WTC11 (cell line): ENCODE results near the gene PLEKHG5. TPM values are rescaled to one million over a fixed set of nuclear protein-coding genes. Genes with fewer than 3 reads are reported as not detected.

Experiments
- ATAC-seq: fragments of 200-7000 bp; cut with Tn5 transposase; 2 replicates; pipeline ENCODE4 v1.10.0; 2021; ENCODE audit warnings: mild to moderate bottlenecking, moderate library complexity
- CTCF ChIA-PET: fragments of 300-600 bp; sonication (Branson Sonifier 250); formaldehyde crosslinking; loops from one replicate; lab custom pipeline; 2021; ENCODE audit warnings: antibody characterized with exemption; lab: Charles Lee
- POLR2A ChIA-PET: fragments of 350-600 bp; sonication (Branson Sonifier 250); formaldehyde crosslinking; loops from one replicate; lab custom pipeline; 2021; ENCODE audit warnings: antibody characterized with exemption; lab: Charles Lee
- DNase-seq: peaks from one replicate; pipeline ENCODE4 v3.0.0; 2021; ENCODE audit warnings: low spot score
- H3K27ac Mint-ChIP-seq: 2 replicates; pipeline ENCODE4 v1.8.0; 2021; ENCODE audit warnings: mixed read lengths
- H3K27me3 Mint-ChIP-seq: 2 replicates; pipeline ENCODE4 v1.8.0; 2021; ENCODE audit warnings: low read depth, mild to moderate bottlenecking, moderate library complexity, mixed read lengths
- H3K36me3 Mint-ChIP-seq: 2 replicates; pipeline ENCODE4 v1.8.0; 2021; ENCODE audit warnings: mixed read lengths
- H3K4me1 Mint-ChIP-seq: 2 replicates; pipeline ENCODE4 v1.8.0; 2022; ENCODE audit warnings: mixed read lengths
- H3K4me3 Mint-ChIP-seq: 2 replicates; pipeline ENCODE4 v1.8.0; 2021; ENCODE audit warnings: mild to moderate bottlenecking, moderate library complexity, mixed read lengths
- H3K9me3 Mint-ChIP-seq: 2 replicates; pipeline ENCODE4 v1.8.0; 2021; ENCODE audit warnings: mixed read lengths
- AFF4 ChIP-seq: sonication (generic); formaldehyde crosslinking; IDR thresholded peaks from 2 replicates; pipeline ENCODE4 v1.8.1; 2023; ENCODE audit warnings: mild to moderate bottlenecking, missing genetic modification reagents, borderline replicate concordance
- ATF6 ChIP-seq: sonication (generic); formaldehyde crosslinking; IDR thresholded peaks from 2 replicates; pipeline ENCODE4 v1.8.1; 2023; ENCODE audit warnings: mild to moderate bottlenecking, missing genetic modification reagents
- CREM ChIP-seq: sonication (generic); formaldehyde crosslinking; IDR thresholded peaks from 2 replicates; pipeline ENCODE4 v1.8.1; 2022; ENCODE audit warnings: mild to moderate bottlenecking, missing genetic modification reagents, moderate library complexity
- EMX1 ChIP-seq: fragments of 250-450 bp; sonication (Bioruptor Pico); IDR thresholded peaks from 2 replicates; pipeline ENCODE4 v1.8.0; 2021; ENCODE audit warnings: mild to moderate bottlenecking
- ESRRA ChIP-seq: sonication (generic); formaldehyde crosslinking; IDR thresholded peaks from 2 replicates; pipeline ENCODE4 v1.8.1; 2022; ENCODE audit warnings: mild to moderate bottlenecking, missing genetic modification reagents, borderline replicate concordance
- FOXJ3 ChIP-seq: sonication (generic); formaldehyde crosslinking; IDR thresholded peaks from 2 replicates; pipeline ENCODE4 v1.9.0; 2021; ENCODE audit warnings: missing genetic modification reagents, mild to moderate bottlenecking, borderline replicate concordance
- GABPB1 ChIP-seq: sonication (generic); formaldehyde crosslinking; IDR thresholded peaks from 2 replicates; pipeline ENCODE4 v1.8.1; 2023; ENCODE audit warnings: mild to moderate bottlenecking, missing genetic modification reagents
- HMGA2 ChIP-seq: fragments of 250-450 bp; sonication (Bioruptor Pico); IDR thresholded peaks from 2 replicates; pipeline ENCODE4 v1.4.0; 2021; ENCODE audit warnings: mild to moderate bottlenecking, moderate library complexity
- JUN ChIP-seq: sonication (generic); formaldehyde crosslinking; IDR thresholded peaks from 2 replicates; pipeline ENCODE4 v1.8.0; 2023; ENCODE audit warnings: mild to moderate bottlenecking, missing genetic modification reagents
- KAT7 ChIP-seq: sonication (generic); formaldehyde crosslinking; IDR thresholded peaks from 2 replicates; pipeline ENCODE4 v1.8.1; 2023; ENCODE audit warnings: missing genetic modification reagents, mild to moderate bottlenecking, borderline replicate concordance
- SMAD3 ChIP-seq: sonication (generic); formaldehyde crosslinking; IDR thresholded peaks from 2 replicates; pipeline ENCODE4 v1.8.0; 2022; ENCODE audit warnings: missing genetic modification reagents, mild to moderate bottlenecking, borderline replicate concordance
- TEAD4 ChIP-seq: sonication (generic); formaldehyde crosslinking; IDR thresholded peaks from 2 replicates; pipeline ENCODE4 v1.8.0; 2022; ENCODE audit warnings: mild to moderate bottlenecking, missing genetic modification reagents
- ZBTB21 ChIP-seq: sonication (generic); formaldehyde crosslinking; IDR thresholded peaks from 2 replicates; pipeline ENCODE4 v1.8.1; 2023; ENCODE audit warnings: mild to moderate bottlenecking, missing genetic modification reagents, borderline replicate concordance
- total RNA-seq: library from RNA; stranded (reverse); gene quantifications from 3 replicates; pipeline ENCODE4 v1.2.3, GENCODE V29; 2021
- TF ChIP-seq, protein P1 (sequence below): sonication (generic); formaldehyde crosslinking; IDR thresholded peaks from 2 replicates; pipeline ENCODE4 v1.8.0; 2022; ENCODE audit warnings: mild to moderate bottlenecking, missing genetic modification reagents
- TF ChIP-seq, protein P2 (sequence below): sonication (generic); formaldehyde crosslinking; IDR thresholded peaks from 2 replicates; pipeline ENCODE4 v1.8.0; 2022; ENCODE audit warnings: mild to moderate bottlenecking, missing genetic modification reagents
- TF ChIP-seq, protein P3 (sequence below): fragments of 250-450 bp; sonication (Bioruptor Pico); IDR thresholded peaks from 2 replicates; pipeline ENCODE4 v1.9.0; 2021; ENCODE audit warnings: mild to moderate bottlenecking
- TF ChIP-seq, protein P4 (sequence below): fragments of 250-450 bp; sonication (Bioruptor Pico); conservative IDR thresholded peaks from 2 replicates; pipeline ENCODE4 v1.9.0; 2021; ENCODE audit warnings: mild to moderate bottlenecking
- TF ChIP-seq, protein P5 (sequence below): fragments of 250-450 bp; sonication (Bioruptor Pico); IDR thresholded peaks from 2 replicates; pipeline ENCODE4 v1.9.0; 2021; ENCODE audit warnings: mild to moderate bottlenecking
- TF ChIP-seq, protein P6 (sequence below): sonication (generic); formaldehyde crosslinking; IDR thresholded peaks from 2 replicates; pipeline ENCODE4 v1.8.1; 2023; ENCODE audit warnings: mild to moderate bottlenecking, missing genetic modification reagents, moderate library complexity

Gene PLEKHG5
- total RNA-seq, 1 experiment from 2014 or later: 27.5 TPM

- TF ChIP-seq, protein P1, sequence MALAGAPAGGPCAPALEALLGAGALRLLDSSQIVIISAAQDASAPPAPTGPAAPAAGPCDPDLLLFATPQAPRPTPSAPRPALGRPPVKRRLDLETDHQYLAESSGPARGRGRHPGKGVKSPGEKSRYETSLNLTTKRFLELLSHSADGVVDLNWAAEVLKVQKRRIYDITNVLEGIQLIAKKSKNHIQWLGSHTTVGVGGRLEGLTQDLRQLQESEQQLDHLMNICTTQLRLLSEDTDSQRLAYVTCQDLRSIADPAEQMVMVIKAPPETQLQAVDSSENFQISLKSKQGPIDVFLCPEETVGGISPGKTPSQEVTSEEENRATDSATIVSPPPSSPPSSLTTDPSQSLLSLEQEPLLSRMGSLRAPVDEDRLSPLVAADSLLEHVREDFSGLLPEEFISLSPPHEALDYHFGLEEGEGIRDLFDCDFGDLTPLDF (CRISPR knock-in tag): no peak
- TF ChIP-seq, protein P2, sequence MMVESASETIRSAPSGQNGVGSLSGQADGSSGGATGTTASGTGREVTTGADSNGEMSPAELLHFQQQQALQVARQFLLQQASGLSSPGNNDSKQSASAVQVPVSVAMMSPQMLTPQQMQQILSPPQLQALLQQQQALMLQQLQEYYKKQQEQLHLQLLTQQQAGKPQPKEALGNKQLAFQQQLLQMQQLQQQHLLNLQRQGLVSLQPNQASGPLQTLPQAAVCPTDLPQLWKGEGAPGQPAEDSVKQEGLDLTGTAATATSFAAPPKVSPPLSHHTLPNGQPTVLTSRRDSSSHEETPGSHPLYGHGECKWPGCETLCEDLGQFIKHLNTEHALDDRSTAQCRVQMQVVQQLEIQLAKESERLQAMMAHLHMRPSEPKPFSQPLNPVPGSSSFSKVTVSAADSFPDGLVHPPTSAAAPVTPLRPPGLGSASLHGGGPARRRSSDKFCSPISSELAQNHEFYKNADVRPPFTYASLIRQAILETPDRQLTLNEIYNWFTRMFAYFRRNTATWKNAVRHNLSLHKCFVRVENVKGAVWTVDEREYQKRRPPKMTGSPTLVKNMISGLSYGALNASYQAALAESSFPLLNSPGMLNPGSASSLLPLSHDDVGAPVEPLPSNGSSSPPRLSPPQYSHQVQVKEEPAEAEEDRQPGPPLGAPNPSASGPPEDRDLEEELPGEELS (CRISPR knock-in tag): no peak
- no peak for TF ChIP-seq HMGA2 (CRISPR knock-in tag)
- no peak for TF ChIP-seq FOXJ3 (CRISPR knock-in tag)
- TF ChIP-seq EMX1 (CRISPR knock-in tag): no peak
- TF ChIP-seq CREM (CRISPR knock-in tag): no peak
- TF ChIP-seq, protein P3, sequence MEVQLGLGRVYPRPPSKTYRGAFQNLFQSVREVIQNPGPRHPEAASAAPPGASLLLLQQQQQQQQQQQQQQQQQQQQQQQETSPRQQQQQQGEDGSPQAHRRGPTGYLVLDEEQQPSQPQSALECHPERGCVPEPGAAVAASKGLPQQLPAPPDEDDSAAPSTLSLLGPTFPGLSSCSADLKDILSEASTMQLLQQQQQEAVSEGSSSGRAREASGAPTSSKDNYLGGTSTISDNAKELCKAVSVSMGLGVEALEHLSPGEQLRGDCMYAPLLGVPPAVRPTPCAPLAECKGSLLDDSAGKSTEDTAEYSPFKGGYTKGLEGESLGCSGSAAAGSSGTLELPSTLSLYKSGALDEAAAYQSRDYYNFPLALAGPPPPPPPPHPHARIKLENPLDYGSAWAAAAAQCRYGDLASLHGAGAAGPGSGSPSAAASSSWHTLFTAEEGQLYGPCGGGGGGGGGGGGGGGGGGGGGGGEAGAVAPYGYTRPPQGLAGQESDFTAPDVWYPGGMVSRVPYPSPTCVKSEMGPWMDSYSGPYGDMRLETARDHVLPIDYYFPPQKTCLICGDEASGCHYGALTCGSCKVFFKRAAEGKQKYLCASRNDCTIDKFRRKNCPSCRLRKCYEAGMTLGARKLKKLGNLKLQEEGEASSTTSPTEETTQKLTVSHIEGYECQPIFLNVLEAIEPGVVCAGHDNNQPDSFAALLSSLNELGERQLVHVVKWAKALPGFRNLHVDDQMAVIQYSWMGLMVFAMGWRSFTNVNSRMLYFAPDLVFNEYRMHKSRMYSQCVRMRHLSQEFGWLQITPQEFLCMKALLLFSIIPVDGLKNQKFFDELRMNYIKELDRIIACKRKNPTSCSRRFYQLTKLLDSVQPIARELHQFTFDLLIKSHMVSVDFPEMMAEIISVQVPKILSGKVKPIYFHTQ (CRISPR knock-in tag): no peak
Observed at GRCh38 chr1:6495041-6495441, 3.6 kb upstream of the PLEKHG5 start (continued).

DNA sequence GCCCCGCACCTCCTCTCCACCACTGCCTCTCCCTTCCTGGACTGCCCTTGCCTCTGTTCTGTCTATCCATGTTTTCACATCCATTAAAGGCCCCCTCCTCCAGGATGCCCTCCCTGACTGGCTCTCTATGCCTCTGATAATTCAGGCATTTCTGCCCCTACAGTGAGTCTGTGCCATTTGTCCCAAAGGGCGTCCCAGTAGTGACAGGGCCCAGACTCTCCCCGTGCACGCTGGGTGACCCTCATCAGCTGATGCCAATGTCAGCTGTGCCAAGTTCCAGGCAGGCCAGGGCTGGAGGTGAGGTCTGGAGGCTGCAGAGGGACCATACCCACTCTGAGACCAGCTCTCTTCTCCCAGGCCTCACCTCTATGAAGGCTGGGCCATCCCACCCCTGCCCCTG lies 3.2 kb upstream of the PLEKHG5 start:
- TF ChIP-seq ATF6 (CRISPR knock-in tag): no peak
- no peak for TF ChIP-seq TEAD4
- TF ChIP-seq KAT7 (CRISPR knock-in tag): no peak
- TF ChIP-seq JUN (CRISPR knock-in tag): no peak
- no peak for TF ChIP-seq SMAD3 (CRISPR knock-in tag)
- TF ChIP-seq, protein P4, sequence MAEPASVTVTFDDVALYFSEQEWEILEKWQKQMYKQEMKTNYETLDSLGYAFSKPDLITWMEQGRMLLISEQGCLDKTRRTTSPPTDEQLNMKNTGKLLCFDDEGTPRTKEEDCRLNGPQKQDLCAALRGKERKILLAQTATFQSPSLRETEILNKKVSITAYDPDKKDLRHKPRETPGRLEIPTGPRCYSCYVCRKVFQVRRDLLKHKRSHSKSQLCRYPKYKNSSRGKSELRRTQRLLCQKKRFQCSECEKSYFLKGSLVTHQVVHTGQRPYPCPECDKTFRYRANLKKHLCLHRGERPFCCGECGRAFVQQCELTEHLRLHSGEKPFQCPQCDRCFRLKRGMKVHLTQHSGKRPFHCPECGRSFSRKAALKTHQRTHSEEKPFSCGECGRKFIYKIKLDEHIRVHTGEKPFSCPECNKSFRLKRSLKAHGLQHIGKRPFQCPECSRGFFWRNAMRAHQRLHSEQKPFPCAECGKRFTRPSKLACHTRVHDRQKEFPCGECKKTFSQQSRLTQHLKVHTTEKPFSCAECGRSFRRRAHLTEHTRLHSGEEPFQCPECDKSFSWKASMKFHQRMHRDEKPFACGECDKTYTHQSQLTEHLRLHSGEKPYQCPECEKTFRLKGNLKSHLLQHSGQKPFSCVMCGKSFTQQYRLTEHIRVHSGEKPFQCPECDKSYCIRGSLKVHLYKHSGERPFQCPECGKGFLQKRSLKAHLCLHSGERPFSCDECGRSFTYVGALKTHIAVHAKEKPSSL (CRISPR knock-in tag): no peak
- TF ChIP-seq, protein P5, sequence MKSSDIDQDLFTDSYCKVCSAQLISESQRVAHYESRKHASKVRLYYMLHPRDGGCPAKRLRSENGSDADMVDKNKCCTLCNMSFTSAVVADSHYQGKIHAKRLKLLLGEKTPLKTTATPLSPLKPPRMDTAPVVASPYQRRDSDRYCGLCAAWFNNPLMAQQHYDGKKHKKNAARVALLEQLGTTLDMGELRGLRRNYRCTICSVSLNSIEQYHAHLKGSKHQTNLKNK (CRISPR knock-in tag): no peak
- no peak for TF ChIP-seq GABPB1 (CRISPR knock-in tag)
- no peak for TF ChIP-seq ZBTB21 (CRISPR knock-in tag)
- TF ChIP-seq, protein P6, sequence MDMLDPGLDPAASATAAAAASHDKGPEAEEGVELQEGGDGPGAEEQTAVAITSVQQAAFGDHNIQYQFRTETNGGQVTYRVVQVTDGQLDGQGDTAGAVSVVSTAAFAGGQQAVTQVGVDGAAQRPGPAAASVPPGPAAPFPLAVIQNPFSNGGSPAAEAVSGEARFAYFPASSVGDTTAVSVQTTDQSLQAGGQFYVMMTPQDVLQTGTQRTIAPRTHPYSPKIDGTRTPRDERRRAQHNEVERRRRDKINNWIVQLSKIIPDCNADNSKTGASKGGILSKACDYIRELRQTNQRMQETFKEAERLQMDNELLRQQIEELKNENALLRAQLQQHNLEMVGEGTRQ: no peak
- TF ChIP-seq ESRRA (CRISPR knock-in tag): no peak
- no peak for TF ChIP-seq AFF4 (CRISPR knock-in tag)
- TF ChIP-seq, all 79 proteins: peak for 0
- Mint-ChIP-seq H3K27ac (no peak overlapping the region), H3K4me1 (peaks cover 36% of the 10 kb centered on the region), H3K36me3 (no peaks in the 10 kb centered on the region), H3K27me3 (peaks cover 29% of the 10 kb centered on the region), H3K4me3 (no peak overlapping the region), H3K9me3 (no peaks in the 10 kb centered on the region)
- DNase-seq: no peak
- ChIA-PET CTCF (interaction anchor here (1.0 to 2.3 kb wide), 3 partner anchors 8 to 57 kb away, joined by 3 to 18 read pairs (median 5); no protein-coding TSS in a partner anchor), POLR2A (no interaction called here)
- no peak for ATAC-seq
